ENCODE results near the gene SLC25A13.

DNA sequence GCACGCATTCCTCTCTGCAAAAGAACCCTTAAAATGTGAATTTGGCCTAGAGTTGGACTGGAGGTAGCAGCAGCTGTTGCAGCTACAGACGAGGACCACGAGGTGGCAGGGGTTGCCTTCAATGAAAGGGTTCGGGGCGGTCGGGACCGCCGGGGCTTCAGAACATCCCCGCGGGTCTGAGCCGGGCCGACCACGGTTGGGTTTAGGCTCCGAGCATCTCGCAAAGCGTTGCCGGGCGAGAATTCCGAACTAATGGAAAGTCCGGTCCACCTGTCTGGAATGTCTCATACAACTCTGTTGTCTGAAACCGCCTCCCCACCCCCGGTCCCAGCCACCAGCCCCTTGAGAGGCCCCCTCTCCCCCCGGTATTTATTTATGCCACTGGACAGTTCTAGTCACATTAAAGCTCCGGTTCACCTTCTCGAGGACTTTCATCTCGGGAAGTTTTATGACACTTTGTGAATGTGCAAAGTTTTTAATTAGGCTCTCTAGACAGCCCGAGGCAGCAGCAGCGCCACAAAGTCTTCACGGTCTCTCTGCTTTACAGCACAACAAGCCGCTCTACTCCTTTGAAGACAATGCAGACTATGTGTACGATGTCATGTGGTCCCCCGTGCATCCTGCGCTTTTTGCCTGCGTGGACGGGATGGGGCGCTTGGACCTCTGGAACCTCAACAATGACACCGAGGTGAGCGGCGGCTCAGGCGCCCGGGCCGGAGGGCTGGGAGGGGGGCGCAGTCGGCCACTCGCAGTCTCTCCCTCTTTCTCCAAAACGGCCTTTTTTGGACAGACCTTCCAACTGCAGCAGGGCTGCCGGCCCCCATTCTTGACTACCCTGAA is 246.2 kb downstream of the SLC25A13 start:
- TF ChIP-seq, protein P1, sequence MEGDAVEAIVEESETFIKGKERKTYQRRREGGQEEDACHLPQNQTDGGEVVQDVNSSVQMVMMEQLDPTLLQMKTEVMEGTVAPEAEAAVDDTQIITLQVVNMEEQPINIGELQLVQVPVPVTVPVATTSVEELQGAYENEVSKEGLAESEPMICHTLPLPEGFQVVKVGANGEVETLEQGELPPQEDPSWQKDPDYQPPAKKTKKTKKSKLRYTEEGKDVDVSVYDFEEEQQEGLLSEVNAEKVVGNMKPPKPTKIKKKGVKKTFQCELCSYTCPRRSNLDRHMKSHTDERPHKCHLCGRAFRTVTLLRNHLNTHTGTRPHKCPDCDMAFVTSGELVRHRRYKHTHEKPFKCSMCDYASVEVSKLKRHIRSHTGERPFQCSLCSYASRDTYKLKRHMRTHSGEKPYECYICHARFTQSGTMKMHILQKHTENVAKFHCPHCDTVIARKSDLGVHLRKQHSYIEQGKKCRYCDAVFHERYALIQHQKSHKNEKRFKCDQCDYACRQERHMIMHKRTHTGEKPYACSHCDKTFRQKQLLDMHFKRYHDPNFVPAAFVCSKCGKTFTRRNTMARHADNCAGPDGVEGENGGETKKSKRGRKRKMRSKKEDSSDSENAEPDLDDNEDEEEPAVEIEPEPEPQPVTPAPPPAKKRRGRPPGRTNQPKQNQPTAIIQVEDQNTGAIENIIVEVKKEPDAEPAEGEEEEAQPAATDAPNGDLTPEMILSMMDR (IDR thresholded peaks at IDR 0.05; ENCODE audit: insufficient read depth, low read length) = peak; percentile 50
- TF ChIP-seq SPI1 (IDR thresholded peaks at IDR 0.05; ENCODE audit: borderline replicate concordance, low read depth) (no peak), REST (IDR thresholded peaks at IDR 0.05; ENCODE audit: insufficient replicate concordance, low read depth) (no peak), POLR2AphosphoS5 (IDR thresholded peaks at IDR 0.05; ENCODE audit: low read depth) (no peak)

Measured in HL-60 (cell line).